Upper lobe of left lung (tissue), 6 donors: Measurements from ENCODE around the gene DNAAF9. TPM values are rescaled to one million over a fixed set of nuclear protein-coding genes. Genes with fewer than 3 reads are reported as not detected.

Experiments used
- ATAC-seq, 2 donors: fragments of 200-7000 bp; cut with Tn5 transposase; one replicate each; pipeline ENCODE4 v1.9.1; 2022; ENCODE audit warnings: mild to moderate bottlenecking in 2 of 2, moderate library complexity in 2 of 2; ENCODE audit not compliant: low FRiP score in 2 of 2
- DNase-seq, 2 donors: peaks; one replicate each; pipeline ENCODE4 v3.0.0-alpha.2; 2019 to 2020
- H3K27ac ChIP-seq, 4 donors: fragments of 200-600 bp; sonication (generic); one replicate each; pipeline ENCODE4 v1.5.1; 2016 to 2019
- H3K27me3 ChIP-seq, 4 donors: fragments of 200-600 bp; sonication (generic); one replicate each; pipeline ENCODE4 v1.5.1; 2017 to 2019
- H3K36me3 ChIP-seq, 4 donors: fragments of 200-600 bp; sonication (generic); one replicate each; pipeline ENCODE4 v1.5.1; 2016 to 2019
- H3K4me1 ChIP-seq, 4 donors: fragments of 200-600 bp; sonication (generic); one replicate each; pipeline ENCODE4 v1.5.1; 2018 to 2019
- H3K4me3 ChIP-seq, 4 donors: fragments of 200-600 bp; sonication (generic); one replicate each; pipeline ENCODE4 v1.5.1; 2017 to 2019; ENCODE audit warnings: mild to moderate bottlenecking in 2 of 4, moderate library complexity in 1 of 4
- H3K9me3 ChIP-seq, 4 donors: fragments of 200-600 bp; sonication (generic); one replicate each; pipeline ENCODE4 v1.5.1; 2018 to 2019
- EP300 ChIP-seq, 4 donors: sonication (generic); formaldehyde crosslinking; IDR thresholded peaks; one replicate each; pipeline ENCODE4 v1.5.1; 2017; ENCODE audit warnings: antibody characterized with exemption in 4 of 4, control low read depth in 2 of 4
- POLR2A ChIP-seq, 4 donors: fragments of 450-650 bp; IDR thresholded peaks; one replicate each; pipeline ENCODE4 v1.5.1; 2016 to 2017; ENCODE audit warnings: antibody characterized with exemption in 4 of 4, mild to moderate bottlenecking in 2 of 4
- POLR2AphosphoS5 ChIP-seq, 2 donors: sonication (generic); formaldehyde crosslinking; IDR thresholded peaks; one replicate each; pipeline ENCODE4 v1.5.1; 2017; ENCODE audit warnings: antibody characterized with exemption in 2 of 2
- WGBS, 2 donors: methylation state at CpG; one replicate each; pipeline ENCODE4 v1.1.5; 2017 to 2018; 5-methylcytosine and 5-hydroxymethylcytosine counted together
- total RNA-seq, 6 donors: library from RNA; depleted of rRNA in 4 of 6; stranded (reverse); fragments of >200 nt in 4 of 6; gene quantifications; one replicate each; pipeline versions ENCODE4 v1.1.0 to v1.2.1, GENCODE V29; 2016 to 2021
- TF ChIP-seq, protein P1 (sequence below), 6 experiments: fragments of 450-650 bp in 4 of 6; fragments of 200-600 bp in 2 of 6; sonication (generic) in 2 of 6; IDR thresholded peaks; one replicate each; pipeline ENCODE4 v1.5.1; 2016 to 2019; ENCODE audit warnings: antibody characterized with exemption in 6 of 6
- donor health status: DM: no; HTN: no; CAD: no; lungs with moderate emphysema.
- donor health status: DM: no; HTN: yes; CAD: no; lungs with severe emphysema.

Gene DNAAF9
- total RNA-seq, 6 donors from 2014 or later = 17.6 to 45.1 (median 23.7) TPM

DNA sequence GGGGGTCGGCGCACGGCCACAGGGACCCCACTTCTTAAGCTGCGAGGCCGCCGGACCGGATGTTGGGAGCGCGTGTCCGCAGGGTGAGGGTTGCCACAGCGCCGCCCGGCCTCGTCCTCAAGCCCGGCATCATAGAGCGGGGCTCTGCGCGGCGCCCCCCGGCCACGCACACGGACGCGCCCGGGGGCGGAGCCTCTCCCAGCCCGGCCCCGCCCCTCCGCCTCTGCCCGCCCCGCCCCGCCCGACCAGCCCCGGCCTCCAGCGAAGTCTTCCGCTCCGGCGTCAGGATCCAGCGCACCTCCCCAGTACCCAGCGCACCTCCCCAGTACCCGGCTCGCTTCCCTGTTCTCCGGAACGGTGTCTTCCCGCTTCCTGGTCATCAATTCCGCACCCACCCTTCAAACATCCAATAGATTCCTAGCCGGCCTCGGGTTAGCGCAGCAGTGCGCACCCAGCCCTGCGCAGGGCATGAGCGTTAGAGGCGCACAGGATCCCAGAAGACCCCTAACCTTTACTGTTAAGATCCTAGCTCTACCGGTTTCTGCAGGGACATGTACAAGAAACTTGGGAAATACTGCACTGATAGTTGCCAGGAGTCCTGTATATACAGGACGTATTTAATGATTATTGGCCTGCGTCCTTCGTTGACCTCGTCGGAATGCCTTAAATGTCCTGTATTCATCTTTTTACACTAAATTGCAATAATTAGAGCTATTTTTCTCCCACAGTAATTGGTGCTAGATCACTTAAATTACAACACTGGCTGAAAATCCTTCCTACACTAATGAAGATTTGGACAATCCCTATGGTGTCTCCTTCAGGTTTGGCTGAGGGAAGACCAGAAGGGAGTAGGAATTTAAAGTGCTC lies 535 bp upstream of the DNAAF9 start:
- ATAC-seq = peak; percentile 89 to 90

DNA sequence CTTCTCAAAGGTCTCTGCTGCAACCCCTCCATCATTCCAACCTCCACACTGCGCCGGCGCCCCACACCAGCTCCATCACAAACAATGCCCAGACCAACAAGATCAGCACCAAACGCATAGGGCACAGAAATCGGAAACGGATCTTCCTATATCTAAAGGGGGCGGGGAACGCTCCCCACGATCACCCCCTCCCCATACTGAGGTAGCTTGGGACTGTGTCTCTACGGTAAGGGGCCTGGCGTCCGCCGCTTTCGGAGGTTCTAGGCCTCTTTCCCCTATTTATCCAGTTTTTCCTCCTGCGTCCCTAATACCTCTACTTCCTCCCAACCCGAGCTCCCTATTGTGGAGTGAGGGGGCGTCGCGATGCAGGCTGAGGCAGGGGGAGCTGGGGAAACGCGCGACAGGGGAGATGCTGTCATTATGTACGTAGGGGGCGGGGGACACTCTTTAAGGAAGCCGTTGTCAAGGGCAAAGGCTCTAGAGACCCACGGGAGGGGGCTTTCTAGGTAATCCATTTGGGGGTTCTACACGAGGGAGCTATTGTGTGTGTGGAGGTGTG lies 909 bp downstream of the DNAAF9 start:
- H3K36me3 ChIP-seq = no peaks in the 10 kb centered on the region
- no peaks in the 10 kb centered on the region for H3K9me3 ChIP-seq
- ATAC-seq (peak in 1 of 2 donors; percentile 0), DNase-seq (peak; percentile 36 to 38)
- H3K27me3 ChIP-seq = no peaks in the 10 kb centered on the region
- H3K4me1 ChIP-seq = peaks cover 8 to 31% (median 18%) of the 10 kb centered on the region in 4 donors
- H3K27ac ChIP-seq = peak overlapping the region; percentile 88 to 93 (median 91)
- peak overlapping the region; percentile 42 to 96 (median 90) for H3K4me3 ChIP-seq
- TF ChIP-seq, protein P1, sequence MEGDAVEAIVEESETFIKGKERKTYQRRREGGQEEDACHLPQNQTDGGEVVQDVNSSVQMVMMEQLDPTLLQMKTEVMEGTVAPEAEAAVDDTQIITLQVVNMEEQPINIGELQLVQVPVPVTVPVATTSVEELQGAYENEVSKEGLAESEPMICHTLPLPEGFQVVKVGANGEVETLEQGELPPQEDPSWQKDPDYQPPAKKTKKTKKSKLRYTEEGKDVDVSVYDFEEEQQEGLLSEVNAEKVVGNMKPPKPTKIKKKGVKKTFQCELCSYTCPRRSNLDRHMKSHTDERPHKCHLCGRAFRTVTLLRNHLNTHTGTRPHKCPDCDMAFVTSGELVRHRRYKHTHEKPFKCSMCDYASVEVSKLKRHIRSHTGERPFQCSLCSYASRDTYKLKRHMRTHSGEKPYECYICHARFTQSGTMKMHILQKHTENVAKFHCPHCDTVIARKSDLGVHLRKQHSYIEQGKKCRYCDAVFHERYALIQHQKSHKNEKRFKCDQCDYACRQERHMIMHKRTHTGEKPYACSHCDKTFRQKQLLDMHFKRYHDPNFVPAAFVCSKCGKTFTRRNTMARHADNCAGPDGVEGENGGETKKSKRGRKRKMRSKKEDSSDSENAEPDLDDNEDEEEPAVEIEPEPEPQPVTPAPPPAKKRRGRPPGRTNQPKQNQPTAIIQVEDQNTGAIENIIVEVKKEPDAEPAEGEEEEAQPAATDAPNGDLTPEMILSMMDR (IDR thresholded peaks at IDR 0.05) = no peak
- no peak for TF ChIP-seq POLR2A (IDR thresholded peaks at IDR 0.05)
- no peak for TF ChIP-seq POLR2AphosphoS5 (IDR thresholded peaks at IDR 0.05)
- no peak for TF ChIP-seq EP300 (IDR thresholded peaks at IDR 0.05)
- WGBS, 2 donors = 2 to 3% methylated on average over 27 of the region's 27 CpGs

More for the DNA sequence above, 535 bp upstream of the DNAAF9 start:
- H3K27me3 ChIP-seq = no peaks in the 10 kb centered on the region
- peak overlapping the region; percentile 88 to 93 (median 91) for H3K27ac ChIP-seq
- peak in 1 of 2 donors; percentile 86 for DNase-seq
- peak overlapping the region; percentile 74 to 96 (median 90) for H3K4me3 ChIP-seq
- TF ChIP-seq POLR2A (IDR thresholded peaks at IDR 0.05) = peak in 2 of 4 donors; percentile 55 to 66
- TF ChIP-seq, protein P1 (IDR thresholded peaks at IDR 0.05) = no peak
- TF ChIP-seq EP300 (IDR thresholded peaks at IDR 0.05) = no peak
- peak in 1 of 2 donors; percentile 68 for TF ChIP-seq POLR2AphosphoS5 (IDR thresholded peaks at IDR 0.05)
- no peaks in the 10 kb centered on the region for H3K9me3 ChIP-seq
- H3K36me3 ChIP-seq = no peaks in the 10 kb centered on the region
- 1% methylated on average over 35 to 52 of the region's 59 CpGs for WGBS, 2 donors
- peaks cover 8 to 27% (median 18%) of the 10 kb centered on the region in 4 donors for H3K4me1 ChIP-seq

DNA sequence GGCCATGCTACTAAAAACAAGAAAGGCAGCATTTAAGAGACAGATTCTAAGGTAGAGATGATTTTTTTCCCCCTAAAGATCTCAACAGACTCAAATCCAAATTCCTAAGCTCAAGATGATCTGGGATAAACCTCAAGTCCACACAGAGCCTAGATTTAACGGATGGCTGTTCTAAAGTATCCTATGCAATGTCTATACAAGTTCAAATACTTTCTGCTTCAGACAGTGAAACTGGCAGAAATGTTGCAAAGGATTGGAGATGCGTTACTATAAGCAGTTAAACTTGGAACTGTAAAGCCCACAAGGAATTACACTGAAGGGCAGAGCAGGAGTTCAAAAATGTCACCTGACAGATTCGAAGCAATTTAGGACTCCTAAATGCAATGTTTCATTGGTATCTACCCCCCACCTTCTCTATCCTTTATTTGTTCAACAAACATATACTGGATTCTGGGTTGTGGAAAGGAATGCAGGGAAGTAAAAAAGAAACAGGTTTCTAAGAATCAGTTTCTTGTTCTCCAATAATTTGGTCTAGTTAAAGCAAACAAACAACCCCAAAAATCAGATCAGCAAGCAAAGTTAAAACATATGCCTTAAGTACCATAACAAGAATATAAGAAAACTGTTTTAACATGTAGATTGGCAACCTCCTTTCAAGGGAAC lies 1.6 kb downstream of the DNAAF9 start:
- 48 to 53% methylated on average over 3 of the region's 3 CpGs for WGBS, 2 donors

DNA sequence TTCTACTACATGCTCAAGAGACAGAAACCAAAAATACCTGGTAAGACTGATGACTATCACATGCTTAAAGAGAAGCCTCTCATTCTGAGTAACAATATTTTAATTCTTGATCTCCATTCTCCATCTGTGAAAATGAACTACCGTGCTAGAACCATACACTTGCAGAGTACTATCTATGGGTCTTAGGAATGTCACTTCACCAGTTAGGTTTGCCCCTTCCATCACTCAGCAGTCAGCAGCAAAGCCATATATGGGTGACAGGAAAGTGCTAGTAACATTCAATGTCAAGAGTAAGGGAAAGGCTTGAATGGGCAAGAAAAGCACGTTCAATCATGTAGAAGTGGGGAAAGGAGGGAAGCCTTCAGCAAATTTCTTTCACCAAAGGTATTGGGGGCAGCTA lies 2.3 kb downstream of the DNAAF9 start:
- TF ChIP-seq, protein P1 (IDR thresholded peaks at IDR 0.05) = no peak
- TF ChIP-seq EP300 (IDR thresholded peaks at IDR 0.05) (no peak), POLR2A (IDR thresholded peaks at IDR 0.05) (no peak), POLR2AphosphoS5 (IDR thresholded peaks at IDR 0.05) (no peak)

More for the DNA sequence above, 1.6 kb downstream of the DNAAF9 start:
- Histone ChIP-seq H3K9me3 (no peaks in the 10 kb centered on the region), H3K27ac (peak overlapping the region; percentile 88 to 93 (median 91)), H3K4me3 (peak overlapping the region in 3 of 4 donors; percentile 84 to 96 (median 95)), H3K4me1 (peaks cover 12 to 37% (median 18%) of the 10 kb centered on the region in 4 donors), H3K36me3 (no peaks in the 10 kb centered on the region), H3K27me3 (no peaks in the 10 kb centered on the region)
- ATAC-seq (no peak), DNase-seq (no peak)
- TF ChIP-seq POLR2A (IDR thresholded peaks at IDR 0.05) (no peak), POLR2AphosphoS5 (IDR thresholded peaks at IDR 0.05) (no peak), EP300 (IDR thresholded peaks at IDR 0.05) (no peak)

DNA sequence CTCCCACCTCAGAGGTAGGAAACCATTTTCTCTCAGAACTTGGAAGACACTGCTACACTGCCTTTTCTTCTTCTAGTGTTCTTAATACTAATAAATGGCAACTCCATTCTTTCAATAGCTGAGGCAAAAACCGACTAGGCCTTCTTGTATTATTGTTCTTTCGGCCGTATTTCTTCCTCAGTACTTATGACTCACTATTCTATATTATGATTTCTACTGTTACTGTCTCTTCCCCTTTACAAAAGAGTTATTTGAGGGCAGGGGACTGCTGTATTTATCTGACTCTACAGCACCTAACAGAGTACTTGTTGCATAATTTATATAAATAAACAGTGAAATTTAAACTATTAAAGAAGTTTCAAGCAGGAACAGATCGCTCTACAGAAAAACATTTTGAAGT lies 3.1 kb downstream of the DNAAF9 start:
- no peaks in the 10 kb centered on the region for H3K27me3 ChIP-seq
- no peaks in the 10 kb centered on the region for H3K36me3 ChIP-seq
- ATAC-seq (no peak), DNase-seq (no peak)
- no peaks in the 10 kb centered on the region for H3K9me3 ChIP-seq
- H3K27ac ChIP-seq = no peak overlapping the region
- 74 to 81% methylated on average over 4 of the region's 4 CpGs for WGBS, 2 donors
- H3K4me3 ChIP-seq = no peak overlapping the region
- no peak for TF ChIP-seq EP300 (IDR thresholded peaks at IDR 0.05)
- TF ChIP-seq POLR2A (IDR thresholded peaks at IDR 0.05) = no peak
- TF ChIP-seq POLR2AphosphoS5 (IDR thresholded peaks at IDR 0.05) = no peak
- TF ChIP-seq, protein P1 (IDR thresholded peaks at IDR 0.05) = no peak
- peaks cover 12 to 50% (median 18%) of the 10 kb centered on the region in 4 donors for H3K4me1 ChIP-seq

More for the DNA sequence above, 2.3 kb downstream of the DNAAF9 start:
- Histone ChIP-seq H3K36me3 (no peaks in the 10 kb centered on the region), H3K27ac (no peak overlapping the region), H3K27me3 (no peaks in the 10 kb centered on the region), H3K9me3 (no peaks in the 10 kb centered on the region), H3K4me1 (peaks cover 12 to 42% (median 18%) of the 10 kb centered on the region in 4 donors), H3K4me3 (no peak overlapping the region)
- DNase-seq = no peak
- 56 to 77% methylated on average over 2 of the region's 2 CpGs for WGBS, 2 donors
- ATAC-seq = no peak
